Mucosa of descending colon (tissue), 3 donors: ENCODE data around the gene CHN2. TPM values are rescaled to one million over a fixed set of nuclear protein-coding genes. Genes with fewer than 3 reads are reported as not detected.
A peak's percentile ranks its signal among the peaks of the same experiment; 100 is the strongest.

Source experiments
- ATAC-seq: fragments of 200-7000 bp; cut with Tn5 transposase; one replicate; pipeline ENCODE4 v1.9.1; 2020; ENCODE audit warnings: mild to moderate bottlenecking, moderate library complexity
- DNase-seq, 3 donors: peaks; one replicate each; pipeline ENCODE4 v3.0.0-alpha.2; 2020
- H3K36me3 ChIP-seq: fragments of 200-600 bp; one replicate; pipeline ENCODE4 v1.8.0; 2021; ENCODE audit warnings: low read depth, mild to moderate bottlenecking
- H3K4me1 ChIP-seq: fragments of 200-600 bp; one replicate; pipeline ENCODE4 v1.8.0; 2021; ENCODE audit warnings: low read depth, mild to moderate bottlenecking
- H3K4me3 ChIP-seq: fragments of 200-600 bp; one replicate; pipeline ENCODE4 v1.8.0; 2021; ENCODE audit warnings: mild to moderate bottlenecking
- H3K9me3 ChIP-seq: fragments of 200-600 bp; one replicate; pipeline ENCODE4 v1.8.0; 2021; ENCODE audit warnings: mild to moderate bottlenecking
- intact Hi-C, 2 donors: fragments of 100-400 bp; cut with DNase I in 1 of 2; cut with micrococcal nuclease in 1 of 2; formaldehyde crosslinking; loops; one replicate each; pipeline versions ENCODE4 v1.11.0 to v1.11.1; 2022; cut with DNase I, micrococcal nuclease
- total RNA-seq, 3 donors: library from RNA; stranded (reverse); fragmentation: NEBNext Ultra II Directional in 2 of 3; extraction: Animal tissue kit (Norgen Biotek cat#: 25700) in 2 of 3; gene quantifications; one replicate each; pipeline versions ENCODE4 v1.2.1 to v1.2.4, GENCODE V29; 2021 to 2023
- TF ChIP-seq, protein P1 (sequence below): fragments of 200-600 bp; IDR thresholded peaks from one replicate; pipeline ENCODE4 v1.8.0; 2022; ENCODE audit warnings: antibody characterized with exemption, mild to moderate bottlenecking
- donor health status: DM: no; HTN: no; CAD: no; lungs with moderate emphysema.
- donor health status: DM: no; HTN: no; CAD: no.
- donor health status: DM: no; HTN: yes; CAD: no.

The CHN2 gene
- total RNA-seq, 3 donors from 2014 or later = 18.7 to 41.5 (median 27.6) TPM

DNA sequence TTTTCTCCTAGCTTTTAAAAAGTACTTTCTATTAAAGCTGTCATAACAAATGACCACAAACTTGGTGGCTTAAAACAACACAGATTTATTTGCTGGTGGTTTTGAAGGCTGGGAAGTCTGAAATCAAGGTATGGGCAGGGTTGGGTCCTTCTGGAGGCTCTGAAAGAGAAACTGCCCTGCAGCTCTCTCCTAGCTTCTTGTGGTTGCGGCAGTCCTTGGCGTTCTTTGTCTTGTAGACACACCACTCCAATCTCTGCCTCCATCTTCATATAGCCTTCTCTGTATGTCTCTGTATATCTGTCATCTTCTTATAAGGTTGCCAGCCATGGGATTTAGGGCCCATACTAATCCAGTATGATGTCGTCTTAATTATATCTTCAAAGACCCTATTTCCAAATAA is 289.7 kb downstream of the CHN2 start:
- TF ChIP-seq, protein P1, sequence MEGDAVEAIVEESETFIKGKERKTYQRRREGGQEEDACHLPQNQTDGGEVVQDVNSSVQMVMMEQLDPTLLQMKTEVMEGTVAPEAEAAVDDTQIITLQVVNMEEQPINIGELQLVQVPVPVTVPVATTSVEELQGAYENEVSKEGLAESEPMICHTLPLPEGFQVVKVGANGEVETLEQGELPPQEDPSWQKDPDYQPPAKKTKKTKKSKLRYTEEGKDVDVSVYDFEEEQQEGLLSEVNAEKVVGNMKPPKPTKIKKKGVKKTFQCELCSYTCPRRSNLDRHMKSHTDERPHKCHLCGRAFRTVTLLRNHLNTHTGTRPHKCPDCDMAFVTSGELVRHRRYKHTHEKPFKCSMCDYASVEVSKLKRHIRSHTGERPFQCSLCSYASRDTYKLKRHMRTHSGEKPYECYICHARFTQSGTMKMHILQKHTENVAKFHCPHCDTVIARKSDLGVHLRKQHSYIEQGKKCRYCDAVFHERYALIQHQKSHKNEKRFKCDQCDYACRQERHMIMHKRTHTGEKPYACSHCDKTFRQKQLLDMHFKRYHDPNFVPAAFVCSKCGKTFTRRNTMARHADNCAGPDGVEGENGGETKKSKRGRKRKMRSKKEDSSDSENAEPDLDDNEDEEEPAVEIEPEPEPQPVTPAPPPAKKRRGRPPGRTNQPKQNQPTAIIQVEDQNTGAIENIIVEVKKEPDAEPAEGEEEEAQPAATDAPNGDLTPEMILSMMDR = no peak
- no peaks in the 10 kb centered on the region for H3K36me3 ChIP-seq
- ATAC-seq = no peak
- H3K9me3 ChIP-seq = no peaks in the 10 kb centered on the region
- no peak overlapping the region for H3K4me3 ChIP-seq
- intact Hi-C loops = no loop called here
- DNase-seq = no peak
- peaks cover 20% of the 10 kb centered on the region for H3K4me1 ChIP-seq

DNA sequence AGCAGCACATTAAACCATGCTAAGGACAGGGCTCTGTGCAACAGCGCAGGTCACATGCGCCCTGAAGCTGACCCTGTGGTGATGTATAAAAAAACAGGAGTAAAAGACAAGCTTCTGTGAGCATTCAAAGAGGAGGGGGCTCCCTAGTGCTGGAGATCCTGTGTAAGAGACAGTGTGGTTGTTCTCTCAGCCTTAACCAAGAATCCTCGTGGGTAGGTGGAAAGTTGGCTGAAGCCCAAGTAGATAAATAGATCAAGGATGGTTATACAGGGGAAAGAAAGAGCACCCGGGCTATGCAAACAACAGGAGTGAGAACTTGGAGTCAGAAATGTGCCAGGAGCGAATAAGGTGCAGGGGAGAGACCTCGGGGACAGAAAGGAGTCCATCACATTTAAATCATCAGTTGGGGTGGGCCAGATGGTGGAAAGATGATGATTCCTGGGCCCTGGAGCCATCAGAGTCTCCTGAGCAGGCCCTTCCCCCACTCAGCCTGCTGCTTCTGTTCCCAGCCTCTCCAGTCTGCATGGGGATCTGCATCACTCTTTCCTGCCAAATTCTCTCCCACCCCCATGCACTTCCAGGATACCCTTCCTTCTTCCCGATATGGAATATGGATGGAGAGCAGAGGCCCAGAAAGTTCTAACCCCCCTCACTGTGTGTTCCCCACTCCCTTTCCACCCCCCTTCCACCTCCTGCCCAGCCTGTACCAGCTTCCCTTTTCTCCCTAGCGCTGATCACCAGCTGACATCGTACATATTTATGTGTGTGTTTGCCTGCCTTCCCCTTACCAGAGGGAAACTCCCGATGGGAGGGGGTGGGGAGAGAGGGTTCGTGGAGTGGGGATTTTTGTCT is 291.0 kb downstream of the CHN2 start:
- H3K9me3 ChIP-seq = no peaks in the 10 kb centered on the region
- H3K36me3 ChIP-seq = no peaks in the 10 kb centered on the region
- TF ChIP-seq, protein P1 = no peak
- ATAC-seq = peak; percentile 55
- H3K4me1 ChIP-seq = peaks cover 9% of the 10 kb centered on the region
- no peak for DNase-seq
- H3K4me3 ChIP-seq = no peak overlapping the region
- intact Hi-C loops = no loop called here

GRCh38 chr7:29486191-29486700 is 291.7 kb downstream of the CHN2 start:
- Histone ChIP-seq H3K4me1 (peaks cover 9% of the 10 kb centered on the region), H3K36me3 (no peaks in the 10 kb centered on the region), H3K9me3 (no peaks in the 10 kb centered on the region), H3K4me3 (no peak overlapping the region)
- intact Hi-C loops = no loop called here
- ATAC-seq = no peak
- TF ChIP-seq, protein P1 = no peak
- DNase-seq = no peak

- Histone ChIP-seq H3K4me3 (no peak overlapping the region), H3K36me3 (no peaks in the 10 kb centered on the region), H3K9me3 (no peaks in the 10 kb centered on the region), H3K4me1 (peaks cover 9% of the 10 kb centered on the region)
- peak; percentile 79 for ATAC-seq
- no peak for DNase-seq
- intact Hi-C loops = no loop called here
- TF ChIP-seq, protein P1 = no peak
Measured at GRCh38 chr7:29487424-29487823, 292.8 kb downstream of the CHN2 start.

- no peaks in the 10 kb centered on the region for H3K36me3 ChIP-seq
Measured at GRCh38 chr7:29488203-29488970, 293.8 kb downstream of the CHN2 start.

More at GRCh38 chr7:29488203-29488970, 293.8 kb downstream of the CHN2 start:
- Histone ChIP-seq H3K4me1 (peaks cover 9% of the 10 kb centered on the region), H3K9me3 (no peaks in the 10 kb centered on the region), H3K4me3 (no peak overlapping the region)
- TF ChIP-seq, protein P1 = no peak
- ATAC-seq (no peak), DNase-seq (no peak)
- intact Hi-C loops = no loop called here
